ENCODE data around the gene KIAA1755.

DNA sequence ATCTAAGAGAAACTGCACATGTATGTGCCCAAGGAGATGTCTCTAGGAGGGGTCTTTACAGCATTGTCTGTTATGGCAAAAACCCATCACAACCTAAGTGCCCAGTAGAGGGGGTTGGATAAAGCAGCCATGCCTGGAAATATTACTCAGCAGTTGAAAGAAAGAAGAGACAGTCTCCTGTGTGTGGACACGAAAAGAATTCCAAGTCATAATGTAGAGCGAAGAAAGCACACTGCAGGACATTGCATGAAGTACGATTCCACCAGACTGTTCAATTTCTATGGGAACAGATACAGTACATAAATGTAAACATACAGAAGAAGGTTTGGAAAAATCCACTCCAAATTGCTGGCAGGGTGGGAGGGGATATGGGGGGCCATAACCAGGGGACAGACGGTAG is 88.1 kb downstream of the KIAA1755 start:
- TF ChIP-seq EZH2phosphoT487 (IDR thresholded peaks at IDR 0.05; ENCODE audit: insufficient read depth, low read depth) (no peak), EZH2 (IDR thresholded peaks at IDR 0.05; ENCODE audit: insufficient read depth, poor library complexity, severe bottlenecking) (no peak)
